ENCODE measurements around the gene MRPS9.

MRPS9 gene

GRCh38 chr2:105092797-105093196, 54.9 kb downstream of the MRPS9 start:
- Histone ChIP-seq H3K36me3 (ENCODE audit: insufficient read depth) (no peaks in the 10 kb centered on the region), H3K79me2 (ENCODE audit: insufficient read depth, low read depth) (no peaks in the 10 kb centered on the region), H3K27me3 (ENCODE audit: insufficient read depth, low read depth) (no peaks in the 10 kb centered on the region)

GRCh38 chr2:105099153-105099552, 61.3 kb downstream of the MRPS9 start:
- TF ChIP-seq CTCF (conservative IDR thresholded peaks at IDR 0.05; ENCODE audit: low read depth, low read length) = no peak
- Histone ChIP-seq H3K4me1 (ENCODE audit: low read depth, poor library complexity, severe bottlenecking) (peaks cover 36% of the 10 kb centered on the region), H3K79me2 (ENCODE audit: insufficient read depth, low read depth) (no peaks in the 10 kb centered on the region), H3K27me3 (ENCODE audit: insufficient read depth, low read depth) (no peaks in the 10 kb centered on the region), H4K20me1 (ENCODE audit: insufficient read depth) (no peaks in the 10 kb centered on the region), H3K36me3 (ENCODE audit: insufficient read depth) (no peaks in the 10 kb centered on the region), H3K4me3 (IDR thresholded peaks at IDR 0.05; ENCODE audit: insufficient read depth, low read depth, low read length) (no peak overlapping the region), H2AFZ (ENCODE audit: low read depth) (no peak overlapping the region), H3K27ac (no peak overlapping the region; the same call in 1 of the 2 replicates), H3K4me2 (peak overlapping the region; percentile 30), H3K9ac (no peak overlapping the region)

More at GRCh38 chr2:105092797-105093196, 54.9 kb downstream of the MRPS9 start:
- no peak overlapping the region for H3K9ac ChIP-seq
- TF ChIP-seq CTCF (conservative IDR thresholded peaks at IDR 0.05; ENCODE audit: low read depth, low read length) = no peak
- peaks cover 4% of the 10 kb centered on the region for H3K4me1 ChIP-seq (ENCODE audit: low read depth, poor library complexity, severe bottlenecking)
- no peak overlapping the region for H3K4me2 ChIP-seq
- H3K27ac ChIP-seq = no peak overlapping the region
- H4K20me1 ChIP-seq (ENCODE audit: insufficient read depth) = no peaks in the 10 kb centered on the region
- no peak overlapping the region for H3K4me3 ChIP-seq (IDR thresholded peaks at IDR 0.05; ENCODE audit: insufficient read depth, low read depth, low read length)
- H2AFZ ChIP-seq (ENCODE audit: low read depth) = no peak overlapping the region

- H4K20me1 ChIP-seq (ENCODE audit: insufficient read depth) = no peaks in the 10 kb centered on the region
- TF ChIP-seq CTCF (conservative IDR thresholded peaks at IDR 0.05; ENCODE audit: low read depth, low read length) = no peak
- no peak overlapping the region for H2AFZ ChIP-seq (ENCODE audit: low read depth)
- H3K79me2 ChIP-seq (ENCODE audit: insufficient read depth, low read depth) = no peaks in the 10 kb centered on the region
- no peaks in the 10 kb centered on the region for H3K27me3 ChIP-seq (ENCODE audit: insufficient read depth, low read depth)
- peak overlapping the region; percentile 30 for H3K4me2 ChIP-seq
- peak overlapping the region; percentile 29; the same call in 1 of the 2 replicates for H3K27ac ChIP-seq
- H3K9ac ChIP-seq = no peak overlapping the region
- H3K36me3 ChIP-seq (ENCODE audit: insufficient read depth) = no peaks in the 10 kb centered on the region
- H3K4me3 ChIP-seq (IDR thresholded peaks at IDR 0.05; ENCODE audit: insufficient read depth, low read depth, low read length) = no peak overlapping the region
- peaks cover 36% of the 10 kb centered on the region for H3K4me1 ChIP-seq (ENCODE audit: low read depth, poor library complexity, severe bottlenecking)
Measured at GRCh38 chr2:105100046-105100840, 62.4 kb downstream of the MRPS9 start.

- Histone ChIP-seq H4K20me1 (ENCODE audit: insufficient read depth) (no peaks in the 10 kb centered on the region), H3K79me2 (ENCODE audit: insufficient read depth, low read depth) (no peaks in the 10 kb centered on the region), H2AFZ (ENCODE audit: low read depth) (no peak overlapping the region), H3K9ac (no peak overlapping the region), H3K4me2 (no peak overlapping the region), H3K27ac (no peak overlapping the region), H3K4me3 (IDR thresholded peaks at IDR 0.05; ENCODE audit: insufficient read depth, low read depth, low read length) (no peak overlapping the region), H3K36me3 (ENCODE audit: insufficient read depth) (no peaks in the 10 kb centered on the region), H3K4me1 (ENCODE audit: low read depth, poor library complexity, severe bottlenecking) (peaks cover 36% of the 10 kb centered on the region), H3K27me3 (ENCODE audit: insufficient read depth, low read depth) (no peaks in the 10 kb centered on the region)
- no peak for TF ChIP-seq CTCF (conservative IDR thresholded peaks at IDR 0.05; ENCODE audit: low read depth, low read length)
Measured at GRCh38 chr2:105102001-105102400, 64.1 kb downstream of the MRPS9 start.
